ENCODE results near the gene NAT14.
A peak's percentile ranks its signal among the peaks of the same experiment; 100 is the strongest.
"Not testable (repeated sequence)": the region's sequence is repeated elsewhere in the genome, so short reads cannot be mapped to it uniquely, and the experiment has no call there.

NAT14 gene

DNA sequence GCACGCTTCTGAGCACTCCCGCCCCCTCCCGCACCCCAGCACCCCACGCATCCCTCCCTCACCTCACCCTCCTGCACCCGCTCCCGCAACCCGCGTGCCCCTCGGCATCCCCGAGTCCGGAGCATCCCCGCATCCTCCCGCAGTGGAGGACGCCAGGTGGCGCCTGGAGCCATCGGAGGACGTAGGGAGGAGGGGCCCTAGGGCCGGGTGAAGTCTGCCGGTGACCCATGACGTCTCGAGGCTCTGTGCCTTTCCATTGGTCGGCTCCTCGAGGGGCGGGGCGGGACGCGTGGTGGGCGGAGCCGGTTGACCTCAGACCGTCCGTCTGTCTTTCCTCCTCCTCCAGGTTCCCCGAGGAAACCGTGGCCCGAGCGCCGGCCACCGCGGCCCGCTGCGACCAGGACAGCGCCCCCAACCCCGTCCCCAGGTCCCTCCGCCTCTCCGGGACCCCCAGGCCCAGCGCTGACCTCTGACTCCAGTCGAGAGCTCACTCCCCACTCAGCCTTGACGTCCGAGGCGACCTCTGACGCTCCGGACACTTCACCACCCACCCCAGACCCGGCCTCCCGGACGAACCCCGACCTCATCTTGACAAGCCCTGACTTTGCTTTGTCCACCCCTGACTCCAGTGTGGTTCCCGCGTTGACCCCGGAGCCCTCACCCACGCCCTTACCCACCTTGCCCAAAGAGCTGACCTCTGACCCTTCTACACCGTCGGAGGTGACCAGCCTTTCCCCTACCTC, 32.1 kb downstream of the NAT14 start:
- Mint-ChIP-seq H3K4me3 (peak overlapping the region; percentile 63), H3K9me3 (no peaks in the 10 kb centered on the region), H3K36me3 (ENCODE audit: low read depth) (no peaks in the 10 kb centered on the region), H3K4me1 (peaks cover 2% of the 10 kb centered on the region), H3K27me3 (peaks cover 2% of the 10 kb centered on the region), H3K27ac (peak overlapping the region; percentile 59)
- DNase-seq (peak; percentile 93), ATAC-seq (peak; percentile 100)

DNA sequence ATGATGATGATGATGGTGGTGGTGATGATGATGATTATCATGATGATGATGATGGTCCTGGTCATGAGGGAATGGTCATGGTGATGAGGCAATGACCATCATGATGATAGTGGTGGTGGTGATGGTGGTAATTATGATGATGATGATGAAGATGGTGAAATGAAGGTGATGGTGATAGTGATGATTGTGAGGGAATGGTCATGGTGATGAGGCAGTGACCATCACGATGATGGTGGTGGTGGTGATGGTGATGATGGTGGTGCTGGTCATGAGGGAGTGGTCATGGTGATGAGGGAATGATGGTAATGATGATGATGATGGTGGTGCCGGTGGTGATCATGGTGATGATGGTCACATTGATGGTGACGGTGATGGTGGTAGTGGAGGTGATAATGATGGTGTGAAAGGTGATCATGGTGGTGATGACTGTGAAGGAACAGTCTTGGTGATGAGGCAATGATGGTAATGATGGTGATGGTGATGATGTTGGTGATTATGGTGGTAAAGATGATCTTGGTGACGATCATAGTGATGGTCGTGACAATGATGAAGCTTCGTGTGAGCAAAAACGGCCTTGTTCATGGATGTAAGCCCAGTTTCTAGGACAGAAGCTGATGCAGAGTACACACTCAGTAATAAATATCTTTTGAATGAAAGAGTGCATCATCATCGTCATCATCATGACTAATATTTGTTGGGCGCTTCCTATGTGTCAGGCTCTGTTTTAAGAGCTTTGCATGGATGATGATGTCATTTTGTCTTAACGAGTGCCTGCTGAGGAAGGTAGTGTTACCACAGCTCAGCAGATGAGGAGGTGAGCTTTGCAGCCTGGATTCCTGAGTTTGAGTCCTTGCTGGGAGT, 34.7 kb downstream of the NAT14 start:
- Mint-ChIP-seq H3K36me3 (ENCODE audit: low read depth) (no peaks in the 10 kb centered on the region), H3K4me1 (peaks cover 2% of the 10 kb centered on the region), H3K4me3 (no peak overlapping the region), H3K27me3 (no peaks in the 10 kb centered on the region), H3K27ac (no peak overlapping the region), H3K9me3 (no peaks in the 10 kb centered on the region)
- ATAC-seq (no peak), DNase-seq (no peak)

DNA sequence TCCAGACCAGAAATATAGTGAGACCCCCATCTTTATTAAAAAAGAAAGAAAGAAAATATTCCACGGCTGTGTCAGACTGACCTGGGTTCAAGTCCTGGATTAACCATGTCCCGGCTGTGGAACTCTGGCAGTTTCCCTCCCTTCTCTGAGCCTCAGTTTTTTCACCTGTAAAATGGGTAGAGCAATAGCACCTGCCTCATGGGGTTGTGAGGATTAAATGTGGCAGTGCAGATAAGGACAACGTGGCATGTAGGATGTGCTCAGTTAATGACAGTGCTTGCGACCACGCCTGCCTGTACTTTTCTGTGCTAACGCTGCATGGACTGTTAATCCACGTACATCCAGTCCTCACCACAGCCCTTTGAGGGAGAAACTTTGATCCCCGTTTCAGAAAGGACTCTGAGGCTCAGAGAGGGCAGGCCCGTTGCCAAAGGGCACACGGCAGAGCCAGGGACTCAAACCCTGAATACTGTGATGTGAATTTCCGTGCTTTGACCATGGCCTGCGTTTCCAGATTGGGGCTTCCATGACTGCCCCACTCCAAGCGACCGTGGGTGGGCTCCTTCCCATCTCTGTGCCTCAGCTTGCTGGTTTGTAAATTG, 35.8 kb downstream of the NAT14 start:
- no peaks in the 10 kb centered on the region for H3K36me3 Mint-ChIP-seq (ENCODE audit: low read depth)
- H3K9me3 Mint-ChIP-seq, result no peaks in the 10 kb centered on the region
- ATAC-seq (no peak), DNase-seq (no peak)
- H3K27me3 Mint-ChIP-seq, result peaks cover 5% of the 10 kb centered on the region
- no peak overlapping the region for H3K27ac Mint-ChIP-seq
- H3K4me3 Mint-ChIP-seq, result no peak overlapping the region
- peaks cover 2% of the 10 kb centered on the region for H3K4me1 Mint-ChIP-seq

DNA sequence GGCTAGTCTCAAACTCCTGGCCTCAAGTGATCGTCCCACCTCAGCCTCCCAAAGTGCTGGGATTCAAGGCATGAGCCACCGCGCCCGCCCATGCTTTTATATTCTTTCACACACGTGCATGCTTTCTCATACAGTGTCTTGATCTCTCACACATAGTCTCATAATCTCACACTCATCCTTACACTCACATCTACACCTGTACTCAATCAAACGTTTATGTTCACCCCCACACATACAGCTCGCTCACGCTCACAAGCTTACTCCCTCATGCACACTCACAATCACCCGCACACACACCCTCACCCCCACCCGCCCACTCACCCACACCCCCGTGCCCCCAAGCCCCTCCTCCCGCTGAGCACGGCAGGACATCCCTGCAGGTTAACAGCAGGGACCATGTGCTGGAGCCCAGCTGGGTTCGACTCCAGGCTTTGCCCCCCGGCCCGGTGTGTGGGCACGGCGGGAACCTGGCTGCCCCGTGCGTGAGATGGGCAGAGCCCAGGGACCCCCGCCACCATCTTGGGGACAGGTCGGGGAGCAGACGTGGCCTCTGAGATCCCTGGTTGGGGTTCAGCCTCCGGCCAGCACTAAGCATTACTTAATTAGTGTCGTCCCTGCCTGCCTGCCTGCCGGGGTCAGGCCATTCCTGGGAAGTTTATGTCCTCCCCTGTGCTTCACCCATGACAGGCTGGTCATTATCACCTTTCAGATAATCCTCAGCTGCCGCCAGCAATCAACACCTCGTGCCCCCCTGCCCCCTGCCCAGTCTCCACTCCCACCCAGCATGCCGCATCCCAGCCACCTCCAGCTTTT, 40.5 kb downstream of the NAT14 start:
- Mint-ChIP-seq H3K4me3 (no peak overlapping the region), H3K27ac (no peak overlapping the region), H3K4me1 (no peaks in the 10 kb centered on the region), H3K9me3 (no peaks in the 10 kb centered on the region), H3K36me3 (ENCODE audit: low read depth) (no peaks in the 10 kb centered on the region), H3K27me3 (peaks cover 5% of the 10 kb centered on the region)
- no peak for ATAC-seq
- DNase-seq, result no peak

DNA sequence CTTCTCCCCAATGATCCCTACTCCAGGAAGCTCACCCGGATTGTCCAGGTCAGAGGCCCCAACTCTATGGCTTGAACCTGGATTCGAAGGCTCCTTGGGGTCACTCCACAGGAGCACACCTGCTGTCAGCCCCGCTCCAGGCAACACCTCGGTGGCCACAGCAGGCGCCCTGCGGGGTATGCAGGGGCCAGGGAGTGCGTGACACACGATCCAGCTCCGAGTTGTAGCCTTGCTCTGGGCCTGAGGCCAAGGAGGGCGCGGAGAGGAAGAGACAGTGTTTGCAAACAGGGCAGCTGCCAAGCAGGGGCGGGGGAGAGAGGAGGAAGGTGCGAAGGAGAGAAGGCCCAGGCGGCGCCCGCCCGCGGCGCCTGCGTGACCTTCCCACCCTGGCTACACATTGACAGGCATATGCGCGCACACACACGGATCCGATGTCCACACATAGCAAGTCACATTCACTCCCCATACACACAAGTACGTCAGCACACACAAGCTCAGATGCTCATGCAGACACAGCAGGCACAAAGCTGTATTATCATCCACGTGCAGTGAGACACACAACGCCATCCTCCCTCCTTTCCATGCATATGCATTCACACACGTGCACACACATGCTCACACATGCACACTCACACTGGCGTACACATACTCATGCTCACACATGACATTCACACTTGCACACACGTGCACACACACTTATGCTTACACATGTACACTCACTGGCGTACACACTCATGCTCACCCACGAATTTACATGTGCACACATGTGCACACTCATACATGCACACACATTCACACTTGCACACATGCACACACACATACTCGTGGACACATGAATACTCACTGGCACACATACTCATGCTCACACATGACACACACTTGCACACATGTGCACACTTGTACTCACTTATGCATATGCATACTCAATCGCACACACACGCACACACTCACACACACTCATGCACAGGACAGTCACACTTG, 41.5 kb downstream of the NAT14 start:
- H3K9me3 Mint-ChIP-seq, result no peaks in the 10 kb centered on the region
- no peak overlapping the region for H3K27ac Mint-ChIP-seq
- DNase-seq (no peak), ATAC-seq (no peak)
- no peak overlapping the region for H3K4me3 Mint-ChIP-seq
- H3K4me1 Mint-ChIP-seq, result no peaks in the 10 kb centered on the region
- peaks cover 5% of the 10 kb centered on the region for H3K27me3 Mint-ChIP-seq
- H3K36me3 Mint-ChIP-seq (ENCODE audit: low read depth), result no peaks in the 10 kb centered on the region

DNA sequence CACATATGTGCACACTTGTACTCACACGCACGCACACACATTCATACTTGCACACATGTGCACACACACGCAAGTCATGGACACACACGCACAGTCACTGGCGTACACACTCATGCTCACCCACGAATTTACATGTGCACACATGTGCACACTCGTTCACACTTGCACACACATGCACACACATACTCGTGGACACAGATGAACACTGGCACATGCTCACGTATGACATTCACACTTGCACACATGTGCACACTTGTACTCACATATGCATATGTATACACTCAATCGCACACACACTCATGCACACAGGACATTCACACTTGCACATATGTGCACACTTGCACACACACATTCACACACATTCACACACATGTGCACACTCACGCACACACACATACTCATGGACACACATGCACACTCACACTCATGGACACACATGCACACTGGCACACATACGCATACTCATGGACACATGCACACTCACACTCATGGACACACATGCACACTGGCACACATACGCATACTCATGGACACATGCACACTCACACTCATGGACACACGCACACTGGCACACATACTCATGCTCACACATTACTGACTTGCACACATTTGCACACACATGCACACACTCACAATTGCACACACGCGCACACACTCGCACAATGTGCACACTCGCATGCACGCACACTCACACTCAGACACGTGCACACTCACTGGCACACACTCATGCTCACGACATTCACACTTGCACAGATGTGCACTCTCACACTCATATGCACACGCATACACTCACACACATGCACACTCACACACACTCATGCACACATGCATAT, 42.4 kb downstream of the NAT14 start:
- Mint-ChIP-seq H3K27ac (no peak overlapping the region), H3K9me3 (no peaks in the 10 kb centered on the region), H3K27me3 (peaks cover 5% of the 10 kb centered on the region), H3K4me3 (no peak overlapping the region), H3K4me1 (no peaks in the 10 kb centered on the region), H3K36me3 (ENCODE audit: low read depth) (no peaks in the 10 kb centered on the region)
- ATAC-seq (no peak), DNase-seq (no peak)

DNA sequence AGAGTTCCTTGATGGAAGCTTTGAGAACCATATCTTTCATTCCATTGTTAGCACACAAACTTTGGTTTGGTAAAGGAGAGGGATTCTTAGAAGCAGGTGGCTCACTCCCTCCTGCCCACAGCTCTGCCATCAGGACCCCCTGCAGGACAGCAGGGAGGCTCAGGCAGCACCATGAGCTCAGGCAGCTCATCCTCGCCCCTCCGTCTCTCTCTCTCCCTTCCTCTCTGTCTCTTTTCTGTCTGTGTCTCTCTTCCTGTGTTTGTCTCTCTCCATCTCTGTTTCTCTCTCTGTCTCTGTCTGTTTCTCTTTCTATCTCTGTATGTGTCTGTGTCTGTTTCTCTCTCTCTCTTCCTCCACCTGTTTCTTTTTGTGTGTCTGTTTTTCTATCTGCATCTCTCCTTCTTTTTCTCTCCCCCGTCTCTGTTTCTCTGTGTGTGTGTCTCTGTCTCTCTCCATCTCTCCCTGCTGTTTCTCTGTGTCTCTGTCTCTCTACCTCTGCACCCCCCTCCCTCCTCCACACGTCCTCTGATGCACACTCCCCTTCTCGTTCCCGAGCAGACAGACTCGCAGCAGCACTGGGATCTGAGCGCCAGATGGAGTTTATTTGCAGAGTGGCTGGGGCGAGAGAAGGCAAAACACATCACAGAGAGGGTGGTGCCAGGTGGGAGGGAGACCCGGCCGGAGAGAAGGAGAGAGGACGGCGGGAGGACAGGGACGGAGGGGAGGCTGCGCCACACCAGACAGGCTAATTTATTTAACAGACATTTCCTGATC, 43.2 kb downstream of the NAT14 start:
- H3K27ac Mint-ChIP-seq, result no peak overlapping the region
- ATAC-seq (no peak), DNase-seq (no peak)
- no peaks in the 10 kb centered on the region for H3K4me1 Mint-ChIP-seq
- peaks cover 5% of the 10 kb centered on the region for H3K27me3 Mint-ChIP-seq
- no peak overlapping the region for H3K4me3 Mint-ChIP-seq
- no peaks in the 10 kb centered on the region for H3K36me3 Mint-ChIP-seq (ENCODE audit: low read depth)
- H3K9me3 Mint-ChIP-seq, result no peaks in the 10 kb centered on the region

DNA sequence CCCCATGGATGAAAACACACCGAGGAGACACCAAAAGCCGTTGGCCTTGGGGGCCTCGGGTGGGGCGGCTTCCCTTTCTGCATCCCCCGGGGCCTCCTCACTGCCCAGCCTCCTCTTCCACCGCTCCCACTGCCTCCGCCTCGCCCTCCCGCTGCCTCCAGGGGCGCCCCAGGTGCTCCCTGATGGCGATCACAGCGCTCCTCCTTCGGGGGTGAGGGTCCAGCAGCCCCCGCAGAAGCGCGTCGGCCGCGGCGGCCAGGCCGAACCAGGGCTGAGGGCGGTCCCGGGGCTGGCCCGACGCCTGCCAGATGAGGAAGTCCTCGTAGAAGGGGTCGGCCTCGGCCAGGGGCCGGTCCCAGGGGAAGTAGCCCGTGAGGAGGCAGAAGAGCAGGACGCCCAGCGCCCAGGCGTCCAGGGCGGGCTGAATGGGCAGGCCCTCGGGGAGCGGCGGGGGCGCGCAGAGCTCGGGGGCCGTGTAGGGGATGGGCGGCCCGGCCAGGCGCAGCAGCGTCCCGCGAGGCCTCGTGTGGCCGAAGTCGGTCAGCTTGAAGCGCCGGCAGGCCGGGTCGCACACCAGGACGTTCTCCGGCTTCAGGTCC, 44.7 kb downstream of the NAT14 start:
- H3K27ac Mint-ChIP-seq, result no peak overlapping the region
- ATAC-seq (no peak), DNase-seq (no peak)
- H3K9me3 Mint-ChIP-seq, result no peaks in the 10 kb centered on the region
- no peak overlapping the region for H3K4me3 Mint-ChIP-seq
- no peaks in the 10 kb centered on the region for H3K36me3 Mint-ChIP-seq (ENCODE audit: low read depth)
- peaks cover 5% of the 10 kb centered on the region for H3K27me3 Mint-ChIP-seq
- no peaks in the 10 kb centered on the region for H3K4me1 Mint-ChIP-seq

DNA sequence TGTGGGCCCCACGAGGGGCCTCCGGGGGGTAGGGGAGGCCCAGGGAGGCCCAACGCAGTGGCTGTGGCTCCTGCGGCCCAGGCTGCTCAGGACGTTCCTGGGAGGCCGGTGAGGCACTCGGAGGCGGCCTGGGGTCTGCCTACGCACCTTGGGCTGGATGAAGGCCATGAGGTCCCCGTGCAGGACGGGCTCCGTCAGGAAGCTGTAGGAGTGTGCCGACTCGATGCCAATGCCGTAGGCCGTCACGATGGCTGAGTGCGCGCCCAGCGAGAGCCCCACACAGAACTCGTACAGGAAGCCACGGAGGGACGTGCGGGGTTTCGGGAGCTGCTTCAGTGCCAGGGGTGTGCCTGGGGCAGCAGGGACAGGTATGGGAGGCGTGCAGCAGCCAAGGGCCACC, 46.0 kb downstream of the NAT14 start:
- no peak overlapping the region for H3K4me3 Mint-ChIP-seq
- DNase-seq (no peak), ATAC-seq (no peak)
- no peaks in the 10 kb centered on the region for H3K36me3 Mint-ChIP-seq (ENCODE audit: low read depth)
- H3K9me3 Mint-ChIP-seq, result no peaks in the 10 kb centered on the region
- H3K4me1 Mint-ChIP-seq, result no peaks in the 10 kb centered on the region
- H3K27ac Mint-ChIP-seq, result no peak overlapping the region
- H3K27me3 Mint-ChIP-seq, result no peaks in the 10 kb centered on the region

DNA sequence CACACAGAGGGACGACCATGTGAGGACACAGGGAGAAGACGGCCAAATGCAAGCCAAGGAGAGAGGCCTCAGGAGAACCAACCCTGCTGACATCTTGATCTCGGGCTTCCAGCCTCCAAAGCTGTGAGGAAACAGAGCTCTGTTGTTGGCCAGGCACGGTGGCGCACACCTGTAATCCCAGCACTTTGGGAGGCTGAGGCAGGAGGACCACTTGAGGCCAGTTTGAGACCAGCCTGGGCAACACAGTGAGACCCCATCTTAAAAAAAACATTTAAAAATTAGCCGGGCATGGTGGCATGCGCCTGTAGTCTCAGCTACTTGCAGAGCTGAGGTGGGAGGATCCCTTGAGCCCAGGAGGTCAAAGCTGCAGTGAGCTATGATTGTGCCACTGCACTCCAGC, 49.3 kb downstream of the NAT14 start:
- not testable (repeated sequence) for H3K27ac Mint-ChIP-seq; H3K27me3 Mint-ChIP-seq; H3K4me1 Mint-ChIP-seq; H3K9me3 Mint-ChIP-seq; ATAC-seq; H3K36me3 Mint-ChIP-seq (ENCODE audit: low read depth); H3K4me3 Mint-ChIP-seq; DNase-seq

DNA sequence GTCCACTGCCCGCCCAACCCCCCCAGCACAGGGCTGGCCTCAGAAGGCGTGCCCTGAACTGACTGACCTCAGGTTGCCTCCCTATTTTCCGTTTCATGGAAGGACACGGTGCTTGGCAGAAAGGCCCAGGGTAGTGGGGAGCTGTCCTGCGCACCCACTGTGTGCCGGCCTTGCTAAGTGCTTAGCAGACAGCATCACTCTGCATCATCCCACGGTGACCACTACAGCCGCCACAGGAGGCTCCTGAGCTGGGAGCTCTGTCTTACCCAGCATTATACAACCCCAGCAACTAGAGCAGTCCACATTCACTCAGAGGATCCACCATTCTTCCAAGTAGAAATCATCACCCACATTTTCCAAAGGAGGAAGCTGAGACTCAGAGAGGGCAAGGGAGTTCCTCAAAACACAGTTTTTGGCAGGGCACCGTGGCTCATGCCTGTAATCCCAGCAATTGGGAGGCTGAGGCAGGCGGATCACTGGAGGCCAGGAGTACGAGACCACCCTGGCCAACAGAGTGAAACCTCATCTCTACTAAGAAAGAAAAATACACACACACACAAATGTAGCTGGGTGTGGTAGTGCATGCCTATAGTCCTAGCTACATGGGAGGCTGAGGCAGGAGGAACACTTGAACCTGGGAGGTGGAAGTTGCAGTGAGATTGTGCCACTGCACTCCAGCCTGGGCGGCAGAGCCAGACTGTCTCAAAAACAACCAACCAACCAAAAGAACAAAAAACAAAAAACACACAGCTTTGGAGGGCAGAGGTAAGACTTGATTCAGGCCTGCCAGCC, 50.4 kb downstream of the NAT14 start:
- no peak for ATAC-seq
- Mint-ChIP-seq H3K4me1 (no peaks in the 10 kb centered on the region), H3K4me3 (no peak overlapping the region), H3K27ac (no peak overlapping the region), H3K9me3 (no peaks in the 10 kb centered on the region), H3K36me3 (ENCODE audit: low read depth) (no peaks in the 10 kb centered on the region), H3K27me3 (no peaks in the 10 kb centered on the region)
- no peak for DNase-seq
